Kidney epithelial cell (primary cell): ENCODE measurements around the gene CORO2A. TPM values are rescaled to one million over a fixed set of nuclear protein-coding genes. Genes with fewer than 3 reads are reported as not detected.
A peak's percentile ranks its signal among the peaks of the same experiment; 100 is the strongest.

ENCODE experiments used
- DNase-seq: peaks from one replicate; pipeline ENCODE4 v3.0.0-alpha.2; 2010; ENCODE audit warnings: low read depth
- H3K27me3 ChIP-seq: 2 replicates; pipeline ENCODE4 v1.6.0; 2011; ENCODE audit warnings: low read length; ENCODE audit not compliant: control insufficient read depth, insufficient read depth
- H3K36me3 ChIP-seq: 2 replicates; pipeline ENCODE4 v1.5.1; 2011; ENCODE audit warnings: low read length; ENCODE audit not compliant: control insufficient read depth, insufficient read depth
- H3K4me3 ChIP-seq: 2 replicates; pipeline ENCODE4 v1.5.1; 2011; ENCODE audit warnings: low read depth, mild to moderate bottlenecking, control low read depth, low read length
- CTCF ChIP-seq: IDR thresholded peaks from 2 replicates; pipeline ENCODE4 v1.5.1; 2011; ENCODE audit warnings: mild to moderate bottlenecking, moderate library complexity, low read length, control low read depth, inconsistent platforms; ENCODE audit not compliant: insufficient read depth, poor library complexity, severe bottlenecking
- total RNA-seq: library from RNA; depleted of rRNA; stranded (reverse); fragments of >200 nt; gene quantifications from 2 replicates; pipeline ENCODE4 v1.2.3, GENCODE V29; 2015

The CORO2A gene
- total RNA-seq, 1 donor from 2014 or later = 7.8 TPM

- DNase-seq = no peak
- TF ChIP-seq CTCF = no peak
- no peak overlapping the region for H3K4me3 ChIP-seq
- no peaks in the 10 kb centered on the region for H3K27me3 ChIP-seq
- H3K36me3 ChIP-seq = peaks cover 4% of the 10 kb centered on the region
Measured at GRCh38 chr9:98217255-98217654, 24.8 kb upstream of the CORO2A start.

- no peak for TF ChIP-seq CTCF
- Histone ChIP-seq H3K4me3 (no peak overlapping the region), H3K27me3 (no peaks in the 10 kb centered on the region), H3K36me3 (peaks cover 4% of the 10 kb centered on the region)
- DNase-seq = no peak
Measured at GRCh38 chr9:98216391-98216790, 24.0 kb upstream of the CORO2A start.

- H3K36me3 ChIP-seq = peaks cover 2% of the 10 kb centered on the region
- peak; percentile 49 for TF ChIP-seq CTCF
- H3K27me3 ChIP-seq = no peaks in the 10 kb centered on the region
- H3K4me3 ChIP-seq = no peak overlapping the region
- DNase-seq = no peak
Measured at GRCh38 chr9:98215821-98216220, 23.4 kb upstream of the CORO2A start.

- DNase-seq = no peak
- Histone ChIP-seq H3K36me3 (peaks cover 2% of the 10 kb centered on the region), H3K27me3 (no peaks in the 10 kb centered on the region), H3K4me3 (no peak overlapping the region)
- TF ChIP-seq CTCF = no peak
Measured at GRCh38 chr9:98215271-98215670, 22.8 kb upstream of the CORO2A start.

- TF ChIP-seq CTCF = no peak
- no peak overlapping the region for H3K4me3 ChIP-seq
- no peak for DNase-seq
- peaks cover 1% of the 10 kb centered on the region for H3K36me3 ChIP-seq
- no peaks in the 10 kb centered on the region for H3K27me3 ChIP-seq
Measured at GRCh38 chr9:98214811-98215210, 22.4 kb upstream of the CORO2A start.

GRCh38 chr9:98211260-98211659 lies 18.8 kb upstream of the CORO2A start:
- DNase-seq = no peak
- TF ChIP-seq CTCF = no peak
- Histone ChIP-seq H3K36me3 (no peaks in the 10 kb centered on the region), H3K4me3 (no peak overlapping the region), H3K27me3 (no peaks in the 10 kb centered on the region)
